ENCODE results near the gene TRIM27. TPM values are rescaled to one million over a fixed set of nuclear protein-coding genes. Genes with fewer than 3 reads are reported as not detected.
A peak's percentile ranks its signal among the peaks of the same experiment; 100 is the strongest.
"Not testable (repeated sequence)": the region's sequence is repeated elsewhere in the genome, so short reads cannot be mapped to it uniquely, and the experiment has no call there.

Gene TRIM27, protein sequence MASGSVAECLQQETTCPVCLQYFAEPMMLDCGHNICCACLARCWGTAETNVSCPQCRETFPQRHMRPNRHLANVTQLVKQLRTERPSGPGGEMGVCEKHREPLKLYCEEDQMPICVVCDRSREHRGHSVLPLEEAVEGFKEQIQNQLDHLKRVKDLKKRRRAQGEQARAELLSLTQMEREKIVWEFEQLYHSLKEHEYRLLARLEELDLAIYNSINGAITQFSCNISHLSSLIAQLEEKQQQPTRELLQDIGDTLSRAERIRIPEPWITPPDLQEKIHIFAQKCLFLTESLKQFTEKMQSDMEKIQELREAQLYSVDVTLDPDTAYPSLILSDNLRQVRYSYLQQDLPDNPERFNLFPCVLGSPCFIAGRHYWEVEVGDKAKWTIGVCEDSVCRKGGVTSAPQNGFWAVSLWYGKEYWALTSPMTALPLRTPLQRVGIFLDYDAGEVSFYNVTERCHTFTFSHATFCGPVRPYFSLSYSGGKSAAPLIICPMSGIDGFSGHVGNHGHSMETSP
- 49.9 TPM for total RNA-seq
- long read RNA-seq, transcript TRIM27-202 (8 exons, 2,967 nt): major isoform, 104 of 119 reads
- long read RNA-seq, partial matches to known transcripts: 3 of 119 reads
- long read RNA-seq, other reads (novel, unspliced or antisense): 12 of 119 reads

DNA sequence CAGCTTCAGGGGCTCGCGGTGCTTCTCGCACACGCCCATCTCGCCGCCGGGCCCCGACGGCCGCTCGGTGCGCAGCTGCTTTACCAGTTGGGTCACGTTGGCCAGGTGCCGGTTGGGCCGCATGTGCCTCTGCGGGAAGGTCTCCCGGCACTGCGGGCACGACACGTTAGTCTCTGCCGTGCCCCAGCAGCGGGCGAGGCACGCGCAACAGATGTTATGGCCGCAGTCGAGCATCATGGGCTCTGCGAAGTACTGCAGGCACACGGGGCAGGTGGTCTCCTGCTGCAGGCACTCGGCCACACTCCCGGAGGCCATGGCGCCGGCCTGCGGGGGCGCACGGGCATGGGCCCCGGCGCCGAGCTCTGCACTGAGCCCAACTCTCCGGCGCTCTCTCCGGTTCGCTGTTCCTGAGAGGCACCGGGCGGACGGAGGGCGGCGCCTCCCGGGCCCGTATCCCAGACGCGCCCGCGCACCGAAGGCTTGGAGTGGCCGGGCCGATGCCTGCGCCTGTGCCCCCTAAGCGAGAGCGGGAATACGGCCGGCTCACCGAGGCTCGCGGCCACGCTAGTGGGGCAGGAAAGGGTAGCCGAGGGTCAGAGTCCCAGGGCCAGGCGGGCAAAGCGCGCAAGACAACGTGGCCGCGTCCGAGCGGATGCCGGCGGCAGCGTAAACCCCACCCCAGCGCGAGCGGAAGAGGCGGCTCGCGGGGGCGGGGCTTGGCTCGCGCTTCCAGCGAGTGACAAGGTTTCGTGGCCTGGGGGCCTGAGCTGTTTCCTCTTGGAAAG is at the start of gene TRIM27:
TRIM27 (minus strand) TSS at position 668 of the 785 bp plus-strand sequence; CDS start at position 315, 353 bp downstream.
- TF ChIP-seq, protein P1, sequence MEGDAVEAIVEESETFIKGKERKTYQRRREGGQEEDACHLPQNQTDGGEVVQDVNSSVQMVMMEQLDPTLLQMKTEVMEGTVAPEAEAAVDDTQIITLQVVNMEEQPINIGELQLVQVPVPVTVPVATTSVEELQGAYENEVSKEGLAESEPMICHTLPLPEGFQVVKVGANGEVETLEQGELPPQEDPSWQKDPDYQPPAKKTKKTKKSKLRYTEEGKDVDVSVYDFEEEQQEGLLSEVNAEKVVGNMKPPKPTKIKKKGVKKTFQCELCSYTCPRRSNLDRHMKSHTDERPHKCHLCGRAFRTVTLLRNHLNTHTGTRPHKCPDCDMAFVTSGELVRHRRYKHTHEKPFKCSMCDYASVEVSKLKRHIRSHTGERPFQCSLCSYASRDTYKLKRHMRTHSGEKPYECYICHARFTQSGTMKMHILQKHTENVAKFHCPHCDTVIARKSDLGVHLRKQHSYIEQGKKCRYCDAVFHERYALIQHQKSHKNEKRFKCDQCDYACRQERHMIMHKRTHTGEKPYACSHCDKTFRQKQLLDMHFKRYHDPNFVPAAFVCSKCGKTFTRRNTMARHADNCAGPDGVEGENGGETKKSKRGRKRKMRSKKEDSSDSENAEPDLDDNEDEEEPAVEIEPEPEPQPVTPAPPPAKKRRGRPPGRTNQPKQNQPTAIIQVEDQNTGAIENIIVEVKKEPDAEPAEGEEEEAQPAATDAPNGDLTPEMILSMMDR (IDR thresholded peaks at IDR 0.05): no peak
- Histone ChIP-seq H3K36me3 (peaks cover 37% of the 10 kb centered on the region), H3K27ac (peak within 1 kb of the TSS; percentile 98), H3K27me3 (no peaks in the 10 kb centered on the region), H3K9me3 (no peaks in the 10 kb centered on the region), H3K4me1 (peaks cover 24% of the 10 kb centered on the region), H3K4me3 (peak within 1 kb of the TSS; percentile 99)
- intact Hi-C loops (cut with DNase I): no loop called here
- ATAC-seq (peak; percentile 96), DNase-seq (peak; percentile 96)

DNA sequence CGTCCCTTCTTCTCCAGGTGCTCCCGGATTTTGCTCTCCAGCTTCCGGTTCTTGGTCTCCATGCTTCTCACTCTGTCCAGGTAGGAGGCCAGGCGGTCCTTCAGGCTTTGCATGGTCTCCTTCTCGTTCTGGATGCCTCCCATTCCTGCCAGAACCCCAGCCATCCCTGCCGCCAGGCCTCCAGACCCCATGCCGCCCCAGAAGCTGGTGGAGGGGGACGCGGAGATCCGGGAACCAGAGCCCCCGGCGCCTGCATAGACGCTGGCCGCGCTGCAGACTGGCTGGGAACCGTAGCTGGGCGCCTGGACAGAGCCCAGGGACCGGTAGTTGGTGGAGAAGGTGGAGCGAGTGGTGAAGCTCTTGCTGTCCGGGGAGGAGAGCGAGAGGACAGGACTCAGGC is 46.3 kb upstream of the TRIM27 start:
- H3K36me3 ChIP-seq; H3K27me3 ChIP-seq; DNase-seq; H3K4me3 ChIP-seq; intact Hi-C loops (cut with DNase I); H3K4me1 ChIP-seq; H3K9me3 ChIP-seq; H3K27ac ChIP-seq; ATAC-seq: not testable (repeated sequence)

DNA sequence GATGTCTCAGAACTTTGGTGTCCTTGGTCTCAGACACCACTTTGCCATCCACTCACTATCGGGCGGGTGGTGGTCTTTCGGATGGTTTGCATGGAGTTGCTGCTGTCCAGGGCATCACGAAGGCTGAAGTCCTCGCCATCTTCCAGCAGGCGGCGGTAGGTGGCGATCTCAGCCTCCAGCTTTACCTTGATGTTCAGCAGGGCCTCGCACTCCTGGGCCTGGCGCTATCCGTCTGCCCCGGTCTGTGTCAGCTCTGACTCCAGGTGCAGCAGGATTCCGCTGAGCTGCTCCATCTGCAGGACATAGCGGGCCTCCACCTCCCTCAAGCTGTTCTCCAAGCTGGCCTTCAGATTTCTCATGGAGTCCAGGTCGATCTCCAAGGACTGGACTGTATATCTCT is 45.3 kb upstream of the TRIM27 start:
- H3K27ac ChIP-seq: no peak overlapping the region
- H3K36me3 ChIP-seq: no peaks in the 10 kb centered on the region
- TF ChIP-seq, protein P1 (IDR thresholded peaks at IDR 0.05): no peak
- intact Hi-C loops (cut with DNase I): no loop called here
- DNase-seq: no peak
- H3K4me1 ChIP-seq: no peaks in the 10 kb centered on the region
- ATAC-seq: no peak
- no peaks in the 10 kb centered on the region for H3K9me3 ChIP-seq
- H3K4me3 ChIP-seq: no peak overlapping the region
- H3K27me3 ChIP-seq: no peaks in the 10 kb centered on the region

DNA sequence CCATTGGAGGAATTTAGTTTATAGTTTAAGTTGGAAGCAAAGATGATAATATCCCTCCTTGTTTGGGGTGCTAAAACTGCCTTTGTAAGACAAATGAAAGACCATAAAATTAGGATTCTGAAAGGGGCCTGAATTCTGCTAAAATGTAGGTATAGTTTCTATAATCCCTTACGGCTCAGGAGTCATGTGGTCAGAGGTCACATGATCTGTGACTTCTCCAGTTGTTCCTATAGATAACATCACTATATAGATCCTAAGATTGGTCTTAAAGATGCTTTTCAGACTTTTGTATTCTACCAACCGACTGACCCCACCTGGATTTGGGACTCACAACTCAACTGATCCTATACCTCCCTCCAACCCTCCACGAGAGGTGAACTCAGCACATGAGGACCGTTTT is 44.7 kb upstream of the TRIM27 start:
- Histone ChIP-seq H3K36me3 (no peaks in the 10 kb centered on the region), H3K27ac (no peak overlapping the region), H3K27me3 (no peaks in the 10 kb centered on the region), H3K4me3 (no peak overlapping the region), H3K9me3 (no peaks in the 10 kb centered on the region), H3K4me1 (no peaks in the 10 kb centered on the region)
- intact Hi-C loops (cut with DNase I): no loop called here
- DNase-seq (no peak), ATAC-seq (no peak)
- TF ChIP-seq, protein P1 (IDR thresholded peaks at IDR 0.05): no peak

DNA sequence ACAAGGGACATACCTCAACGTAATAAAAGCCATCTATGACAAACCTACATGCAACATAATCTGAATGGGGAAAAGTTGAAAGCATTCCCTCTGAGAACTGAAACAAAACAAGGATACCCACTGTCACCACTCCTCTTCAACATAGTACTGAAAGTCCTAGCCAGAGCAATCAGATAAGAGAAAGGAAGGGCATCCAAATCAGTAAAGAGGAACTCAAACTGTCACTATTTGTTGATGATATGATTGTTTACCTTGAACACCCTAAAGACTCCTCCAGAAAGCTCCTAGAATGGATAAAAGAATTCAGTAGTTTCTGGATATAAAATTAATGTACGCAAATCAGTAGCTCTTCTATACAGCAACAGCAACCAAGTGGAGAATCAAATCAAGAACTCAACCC is 41.9 kb upstream of the TRIM27 start:
- DNase-seq (no peak), ATAC-seq (no peak)
- no peaks in the 10 kb centered on the region for H3K4me1 ChIP-seq
- no peak overlapping the region for H3K4me3 ChIP-seq
- TF ChIP-seq, protein P1 (IDR thresholded peaks at IDR 0.05): no peak
- H3K36me3 ChIP-seq: no peaks in the 10 kb centered on the region
- H3K27me3 ChIP-seq: no peaks in the 10 kb centered on the region
- H3K27ac ChIP-seq: no peak overlapping the region
- intact Hi-C loops (cut with DNase I): no loop called here
- H3K9me3 ChIP-seq: no peaks in the 10 kb centered on the region
